GM12878 (cell line): Measurements from ENCODE around the gene NASP. TPM values are rescaled to one million over a fixed set of nuclear protein-coding genes. Genes with fewer than 3 reads are reported as not detected.

Source experiments
- ATAC-seq: fragments of 200-7000 bp; cut with Tn5 transposase; 3 replicates; pipeline ENCODE4 v1.9.1; 2020; ENCODE audit warnings: mild to moderate bottlenecking, moderate library complexity
- BruUV-seq: library from RNA; stranded (reverse); fragments of 400-500 nt; replicated peaks from 2 replicates; lab custom pipeline; 2021; lab: Mats Ljungman, UMichigan
- CTCF ChIA-PET: fragments of 300-600 bp; sonication (Branson Sonifier 250); formaldehyde crosslinking; extraction: SDS; loops from one replicate; lab custom pipeline; 2021; ENCODE audit warnings: inconsistent platforms; lab: Yijun Ruan, JAX
- POLR2A ChIA-PET: fragments of 350-600 bp; formaldehyde crosslinking; extraction: SDS; loops from one replicate; lab custom pipeline; 2021; ENCODE audit warnings: inconsistent platforms; lab: Charles Lee
- RAD21 ChIA-PET: fragments of 300-600 bp; sonication (Branson Sonifier 250); formaldehyde crosslinking; loops from one replicate; lab custom pipeline; 2023; ENCODE audit warnings: antibody characterized with exemption; ENCODE audit not compliant: unreplicated experiment; lab: Charles Lee
- SMC1A ChIA-PET: fragments of 300-600 bp; sonication (Branson Sonifier 250); formaldehyde crosslinking; loops from one replicate; lab custom pipeline; 2023; ENCODE audit not compliant: unreplicated experiment, uncharacterized antibody; lab: Charles Lee
- DNase-seq: peaks from one replicate; pipeline ENCODE4 v3.0.0-alpha.2; 2011; ENCODE audit warnings: low read depth, low spot score
- FAIRE-seq: peaks from 3 replicates; lab custom pipeline; 2011; peaks lifted over from hg19 to GRCh38; lab: Jason Lieb, UNC
- H2AFZ ChIP-seq: 2 replicates; pipeline ENCODE4 v1.6.0; 2011; ENCODE audit warnings: low read depth, low read length, control low read depth; ENCODE audit not compliant: control insufficient read depth
- H3K27ac ChIP-seq: 2 replicates; pipeline ENCODE4 v1.5.1; 2011; ENCODE audit warnings: control low read depth; ENCODE audit not compliant: control insufficient read depth, insufficient read depth
- H3K27me3 ChIP-seq, 2 experiments: replicated peaks in 1 of 2; 2 replicates each; pipeline versions ENCODE4 v1.6.0 to v1.6.1; 2011; ENCODE audit warnings: low read length in 1 of 2; ENCODE audit not compliant: control insufficient read depth in 2 of 2, insufficient read depth in 2 of 2
- H3K36me3 ChIP-seq, 2 experiments: 2 replicates each; pipeline ENCODE4 v1.5.1; 2011; ENCODE audit warnings: low read length in 1 of 2; ENCODE audit not compliant: control insufficient read depth in 2 of 2, insufficient read depth in 2 of 2
- H3K4me1 ChIP-seq: 2 replicates; pipeline ENCODE4 v1.6.1; 2011; ENCODE audit warnings: mild to moderate bottlenecking, low read length, moderate library complexity, mixed read lengths; ENCODE audit not compliant: control insufficient read depth, insufficient read depth
- H3K4me2 ChIP-seq: 2 replicates; pipeline ENCODE4 v1.6.0; 2011; ENCODE audit warnings: control low read depth; ENCODE audit not compliant: control insufficient read depth, insufficient read depth
- H3K4me3 ChIP-seq: fragments of 200-600 bp; sonication (generic); 2 replicates; pipeline ENCODE4 v1.5.1; 2016
- H3K79me2 ChIP-seq: 2 replicates; pipeline ENCODE4 v1.6.0; 2011; ENCODE audit warnings: low read length; ENCODE audit not compliant: control insufficient read depth, insufficient read depth
- H3K9ac ChIP-seq: 2 replicates; pipeline ENCODE4 v1.8.0; 2011; ENCODE audit warnings: low read length, control low read depth, mixed read lengths; ENCODE audit not compliant: control insufficient read depth, insufficient read depth
- H3K9me3 ChIP-seq: replicated peaks from 3 replicates; pipeline ENCODE4 v1.5.1; 2011; ENCODE audit warnings: mild to moderate bottlenecking, low read length; ENCODE audit not compliant: control insufficient read depth, insufficient read depth
- H4K20me1 ChIP-seq: 2 replicates; pipeline ENCODE4 v1.6.0; 2011; ENCODE audit not compliant: control insufficient read depth, insufficient read depth
- CEBPB ChIP-seq, 2 experiments: fragments of 150-350 bp in 1 of 2; IDR thresholded peaks; 2 replicates each; pipeline ENCODE4 v1.6.1; 2012 to 2014; ENCODE audit warnings: low read depth in 2 of 2, low read length in 2 of 2, borderline replicate concordance in 1 of 2, inconsistent platforms in 1 of 2
- CHD2 ChIP-seq: IDR thresholded peaks from 2 replicates; pipeline ENCODE4 v1.6.1; 2011; ENCODE audit warnings: low read depth, low read length, improper control_type of control experiment, borderline replicate concordance
- EGR1 ChIP-seq, 2 experiments: IDR thresholded peaks; 1 replicate in 1 of 2; 2 replicates in 1 of 2; pipeline ENCODE4 v1.6.1; 2011 to 2012; ENCODE audit warnings: low read depth in 2 of 2, low read length in 2 of 2, borderline replicate concordance in 1 of 2, mild to moderate bottlenecking in 1 of 2, moderate library complexity in 1 of 2
- EZH2 ChIP-seq: IDR thresholded peaks from 2 replicates; pipeline ENCODE4 v1.6.1; 2012; ENCODE audit warnings: low read depth, mild to moderate bottlenecking, control low read depth, inconsistent platforms, low read length, borderline replicate concordance; ENCODE audit not compliant: control insufficient read depth
- GABPA ChIP-seq: IDR thresholded peaks from 2 replicates; pipeline ENCODE4 v1.6.1; 2014; ENCODE audit warnings: antibody characterized with exemption, low read depth, mild to moderate bottlenecking, inconsistent platforms
- NR2F1 ChIP-seq: fragments of 450-650 bp; conservative IDR thresholded peaks from 2 replicates; pipeline ENCODE4 v1.6.1; 2017; ENCODE audit warnings: mild to moderate bottlenecking
- RB1 ChIP-seq: fragments of 450-650 bp; formaldehyde crosslinking; IDR thresholded peaks from 2 replicates; pipeline ENCODE4 v1.6.1; 2017; ENCODE audit warnings: mild to moderate bottlenecking, borderline replicate concordance
- RFX5 ChIP-seq: IDR thresholded peaks from 2 replicates; pipeline ENCODE4 v1.6.1; 2011; ENCODE audit warnings: low read depth, low read length, improper control_type of control experiment
- ZNF217 ChIP-seq: fragments of 450-650 bp; IDR thresholded peaks from 2 replicates; pipeline ENCODE4 v1.6.1; 2017; ENCODE audit warnings: antibody characterized with exemption, mild to moderate bottlenecking
- WGBS: methylation state at CpG from one replicate; pipeline ENCODE4 v1.1.6; 2016; ENCODE audit warnings: low lambda C conversion rate; ENCODE audit not compliant: insufficient replicate concordance, insufficient coverage; ENCODE audit errors: missing lambda C conversion rate; 5-methylcytosine and 5-hydroxymethylcytosine counted together
- in situ Hi-C: fragments of 300-500 bp; cut with MboI; formaldehyde crosslinking; loops from 9 replicates; pipeline ENCODE4 v1.14.3; 2018; ENCODE audit warnings: mixed read lengths
- intact Hi-C: fragments of 100-400 bp; cut with micrococcal nuclease; formaldehyde crosslinking; loops from one replicate; pipeline ENCODE4 v1.14.2; 2022; ENCODE audit not compliant: unreplicated experiment
- polyA plus RNA-seq, 11 experiments: library from polyadenylated mRNA; depleted of rRNA in 4 of 11; unstranded in 6 of 11; stranded (reverse) in 5 of 11; fragments of >200 nt; fragmentation: Nextera tagmentation in 4 of 11; fragmentation: Illumina TruSeq in 1 of 11; extraction: Ambion mirVana in 4 of 11; extraction: Trizol in 1 of 11; gene quantifications; 1 replicate in 1 of 11; 2 replicates in 10 of 11; pipeline versions ENCODE4 v1.2.1 to v1.2.3, GENCODE V29; 2011 to 2016; ENCODE audit warnings: inconsistent platforms in 2 of 11, missing spikeins in 2 of 11, low read depth in 1 of 11
- total RNA-seq, 4 experiments: library from RNA; depleted of rRNA in 3 of 4; stranded (reverse); fragments of >200 nt in 3 of 4; fragmentation: Illumina TruSeq in 1 of 4; extraction: Trizol in 1 of 4; gene quantifications; 2 replicates each; pipeline versions ENCODE4 v1.2.1 to v1.2.3, GENCODE V29; 2013 to 2021
- TF ChIP-seq, protein P1 (sequence below): fragments of 450-650 bp; IDR thresholded peaks from 2 replicates; pipeline ENCODE4 v1.6.1; 2018; ENCODE audit warnings: mild to moderate bottlenecking, low read depth, moderate library complexity; ENCODE audit not compliant: partially characterized antibody

Gene NASP
- total and polyA plus RNA-seq, 10 of the 15 experiments (the other 5 are each of a cell fraction or from before 2014, with no cell fraction given): 111 to 321 (median 205) TPM

DNA sequence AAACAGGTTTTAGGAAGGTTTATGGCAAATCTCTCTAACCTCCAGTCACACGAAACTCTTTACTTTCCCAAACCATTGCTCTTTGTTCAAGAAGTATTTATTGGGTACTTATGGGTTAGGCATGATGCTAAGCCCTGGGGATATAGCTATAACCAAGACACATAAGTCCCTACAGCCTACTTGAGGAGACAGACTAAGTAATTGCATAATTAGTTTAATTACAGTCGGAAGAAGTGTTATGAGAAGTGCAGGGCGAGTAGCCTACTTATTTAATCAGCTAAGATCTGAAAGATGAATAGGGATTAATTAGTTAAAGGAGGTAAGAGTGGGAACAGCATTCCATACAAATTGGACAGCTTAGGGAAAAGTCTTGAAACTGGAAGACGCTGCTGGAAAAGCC, 13.2 kb upstream of the NASP start:
- CTCF ChIA-PET: interaction anchor here (0.7 to 11.0 kb wide), 24 partner anchors 11 to 556 kb away, joined by 3 to 212 read pairs (median 11); partner anchors contain the start of genes AKR1A1, CCDC163, GPBP1L1 and MMACHC
- 58% methylated on average over 4 of the region's 4 CpGs for WGBS
- in situ Hi-C loops: no loop called here

More for the DNA sequence above, 13.2 kb upstream of the NASP start:
- BruUV-seq: no TSS peak
- ATAC-seq (no peak), FAIRE-seq (no peak), DNase-seq (no peak)
- Histone ChIP-seq H3K9me3 (no peaks in the 10 kb centered on the region), H3K27me3 (no peaks in the 10 kb centered on the region), H3K27ac (no peak overlapping the region), H3K9ac (no peak overlapping the region), H3K4me3 (no peak overlapping the region), H3K79me2 (no peaks in the 10 kb centered on the region), H3K4me1 (no peaks in the 10 kb centered on the region), H3K36me3 (peaks cover 22% of the 10 kb centered on the region in 2 experiments; a peak in 3 of 4 replicates), H3K4me2 (no peak overlapping the region), H2AFZ (no peak overlapping the region), H4K20me1 (no peaks in the 10 kb centered on the region)
- POLR2A ChIA-PET: interaction anchor here (0.6 to 1.7 kb wide), 4 partner anchors 12 to 280 kb away, joined by 3 to 8 read pairs (median 4); no protein-coding TSS in a partner anchor
- intact Hi-C loops: loop anchor here (1.0 to 5.0 kb wide), 3 partner anchors 50 to 208 kb away; partner anchors contain the start of gene PRDX1
- SMC1A ChIA-PET: interaction anchor here (0.6 to 8.7 kb wide), 19 partner anchors 12 to 309 kb away, joined by 3 to 114 read pairs (median 6); partner anchors contain the start of genes AKR1A1, CCDC163, MMACHC and PRDX1
- RAD21 ChIA-PET: interaction anchor here (0.6 to 6.6 kb wide), 10 partner anchors 10 to 230 kb away, joined by 3 to 58 read pairs (median 15); partner anchors contain the start of genes CCDC163, MMACHC, NASP and TESK2
- TF ChIP-seq RFX5: no peak
- TF ChIP-seq CEBPB (IDR thresholded peaks at IDR 0.05; ENCODE audit: borderline replicate concordance in 1 of 2, low read depth in 2 of 2, low read length in 2 of 2): no peak
- TF ChIP-seq ZNF217: no peak
- TF ChIP-seq, protein P1, sequence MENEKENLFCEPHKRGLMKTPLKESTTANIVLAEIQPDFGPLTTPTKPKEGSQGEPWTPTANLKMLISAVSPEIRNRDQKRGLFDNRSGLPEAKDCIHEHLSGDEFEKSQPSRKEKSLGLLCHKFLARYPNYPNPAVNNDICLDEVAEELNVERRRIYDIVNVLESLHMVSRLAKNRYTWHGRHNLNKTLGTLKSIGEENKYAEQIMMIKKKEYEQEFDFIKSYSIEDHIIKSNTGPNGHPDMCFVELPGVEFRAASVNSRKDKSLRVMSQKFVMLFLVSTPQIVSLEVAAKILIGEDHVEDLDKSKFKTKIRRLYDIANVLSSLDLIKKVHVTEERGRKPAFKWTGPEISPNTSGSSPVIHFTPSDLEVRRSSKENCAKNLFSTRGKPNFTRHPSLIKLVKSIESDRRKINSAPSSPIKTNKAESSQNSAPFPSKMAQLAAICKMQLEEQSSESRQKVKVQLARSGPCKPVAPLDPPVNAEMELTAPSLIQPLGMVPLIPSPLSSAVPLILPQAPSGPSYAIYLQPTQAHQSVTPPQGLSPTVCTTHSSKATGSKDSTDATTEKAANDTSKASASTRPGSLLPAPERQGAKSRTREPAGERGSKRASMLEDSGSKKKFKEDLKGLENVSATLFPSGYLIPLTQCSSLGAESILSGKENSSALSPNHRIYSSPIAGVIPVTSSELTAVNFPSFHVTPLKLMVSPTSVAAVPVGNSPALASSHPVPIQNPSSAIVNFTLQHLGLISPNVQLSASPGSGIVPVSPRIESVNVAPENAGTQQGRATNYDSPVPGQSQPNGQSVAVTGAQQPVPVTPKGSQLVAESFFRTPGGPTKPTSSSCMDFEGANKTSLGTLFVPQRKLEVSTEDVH: no peak
- no peak for TF ChIP-seq NR2F1
- TF ChIP-seq EZH2: no peak
- no peak for TF ChIP-seq CHD2
- TF ChIP-seq RB1: no peak
- TF ChIP-seq GABPA: no peak
- TF ChIP-seq EGR1 (IDR thresholded peaks at IDR 0.05; ENCODE audit: borderline replicate concordance in 1 of 2, low read depth in 2 of 2, low read length in 2 of 2): no peak
